GM18505 (cell line): ENCODE results near the gene GIGYF1.
"Not testable (repeated sequence)": the region's sequence is repeated elsewhere in the genome, so short reads cannot be mapped to it uniquely, and the experiment has no call there.

Experiments
- ATAC-seq: cut with Tn5 transposase; IDR thresholded peaks from one replicate; pipeline ENCODE4 v1.9.1; 2021; ENCODE audit not compliant: unreplicated experiment
- POLR2A ChIP-seq: IDR thresholded peaks from 4 replicates; pipeline ENCODE4 v1.6.1; 2011; ENCODE audit warnings: borderline replicate concordance; ENCODE audit not compliant: insufficient read depth, insufficient read length; ENCODE audit errors: extremely low read depth

The GIGYF1 gene

GRCh38 chr7:100694098-100694745 lies at the start of gene GIGYF1:
TSS of gene GIGYF1 (minus strand) at chr7:100694250. CDS start at chr7:100688238, 6,012 bp downstream.
- peak; percentile 40 for ATAC-seq
- no peak for TF ChIP-seq POLR2A

GRCh38 chr7:100739934-100740333 lies 45.9 kb upstream of the GIGYF1 start:
- no peak for TF ChIP-seq POLR2A
- no peak for ATAC-seq

GRCh38 chr7:100736671-100737070 lies 42.6 kb upstream of the GIGYF1 start:
- no peak for ATAC-seq
- TF ChIP-seq POLR2A: no peak

- no peak for ATAC-seq
Measured at GRCh38 chr7:100735730-100736129, 41.7 kb upstream of the GIGYF1 start.

GRCh38 chr7:100731937-100732636 lies 38.0 kb upstream of the GIGYF1 start:
- ATAC-seq: no peak
- TF ChIP-seq POLR2A: no peak

More at GRCh38 chr7:100735730-100736129, 41.7 kb upstream of the GIGYF1 start:
- no peak for TF ChIP-seq POLR2A

GRCh38 chr7:100730136-100730800 lies 36.2 kb upstream of the GIGYF1 start:
- ATAC-seq: no peak
- no peak for TF ChIP-seq POLR2A

- no peak for ATAC-seq
- no peak for TF ChIP-seq POLR2A
Measured at GRCh38 chr7:100728196-100728595, 34.1 kb upstream of the GIGYF1 start.

GRCh38 chr7:100726996-100727761 lies 33.1 kb upstream of the GIGYF1 start:
- no peak for TF ChIP-seq POLR2A
- no peak for ATAC-seq

- not testable (repeated sequence) for ATAC-seq
Measured at GRCh38 chr7:100724364-100724763, 30.3 kb upstream of the GIGYF1 start.

GRCh38 chr7:100723732-100724275 lies 29.8 kb upstream of the GIGYF1 start:
- TF ChIP-seq POLR2A: no peak
- ATAC-seq: no peak

GRCh38 chr7:100722480-100723212 lies 28.6 kb upstream of the GIGYF1 start:
- ATAC-seq: no peak
- no peak for TF ChIP-seq POLR2A

- no peak for ATAC-seq
- TF ChIP-seq POLR2A: no peak
Measured at GRCh38 chr7:100721505-100721812, 27.4 kb upstream of the GIGYF1 start.
